HG03097 (cell line): ENCODE measurements around the gene FEM1A.
A peak's percentile ranks its signal among the peaks of the same experiment; 100 is the strongest.
"Not testable (repeated sequence)": the region's sequence is repeated elsewhere in the genome, so short reads cannot be mapped to it uniquely, and the experiment has no call there.

Experiments
- ATAC-seq: cut with Tn5 transposase; IDR thresholded peaks from one replicate; pipeline ENCODE4 v1.9.1; 2021; ENCODE audit not compliant: unreplicated experiment, low FRiP score

FEM1A gene

DNA sequence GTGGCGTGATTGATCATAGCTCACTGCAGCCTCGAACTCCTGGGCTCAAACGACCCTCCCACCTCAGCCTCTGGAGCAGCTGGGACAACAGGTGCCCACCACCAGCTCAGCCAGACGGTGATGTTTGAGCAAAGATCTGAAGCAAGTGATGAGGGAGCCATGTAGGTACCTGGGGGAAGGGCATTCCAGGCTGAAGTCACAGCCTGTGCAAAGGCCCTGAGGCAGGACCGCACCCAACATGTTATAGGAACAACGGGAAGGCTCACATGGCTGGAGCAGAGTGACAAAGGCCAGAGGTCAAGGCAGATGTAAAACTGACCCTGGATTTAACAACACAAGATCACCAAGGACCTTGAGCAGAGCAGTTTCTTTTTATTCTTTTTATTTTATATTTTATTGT, 14.8 kb downstream of the FEM1A start:
- no peak for ATAC-seq

DNA sequence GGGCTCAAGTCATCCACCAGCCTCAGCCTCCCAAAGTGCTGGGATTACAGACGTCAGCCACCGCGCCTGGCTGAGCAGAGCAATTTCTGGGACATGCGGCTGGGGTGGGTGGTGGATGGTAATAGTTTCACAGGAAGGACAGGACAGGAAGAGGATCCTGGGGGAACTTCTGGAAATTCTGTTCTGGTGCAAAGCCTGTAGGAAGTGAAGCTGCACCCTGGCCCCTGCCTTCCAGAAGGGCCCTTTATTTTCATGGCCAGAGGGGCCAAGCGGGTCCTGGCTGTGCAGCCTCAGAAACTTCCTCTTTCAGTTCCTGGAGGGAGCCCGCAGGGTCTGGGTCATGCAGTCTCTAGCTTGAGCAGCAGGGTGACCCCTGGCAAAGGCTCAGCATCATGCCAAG, 15.7 kb downstream of the FEM1A start:
- ATAC-seq = no peak

DNA sequence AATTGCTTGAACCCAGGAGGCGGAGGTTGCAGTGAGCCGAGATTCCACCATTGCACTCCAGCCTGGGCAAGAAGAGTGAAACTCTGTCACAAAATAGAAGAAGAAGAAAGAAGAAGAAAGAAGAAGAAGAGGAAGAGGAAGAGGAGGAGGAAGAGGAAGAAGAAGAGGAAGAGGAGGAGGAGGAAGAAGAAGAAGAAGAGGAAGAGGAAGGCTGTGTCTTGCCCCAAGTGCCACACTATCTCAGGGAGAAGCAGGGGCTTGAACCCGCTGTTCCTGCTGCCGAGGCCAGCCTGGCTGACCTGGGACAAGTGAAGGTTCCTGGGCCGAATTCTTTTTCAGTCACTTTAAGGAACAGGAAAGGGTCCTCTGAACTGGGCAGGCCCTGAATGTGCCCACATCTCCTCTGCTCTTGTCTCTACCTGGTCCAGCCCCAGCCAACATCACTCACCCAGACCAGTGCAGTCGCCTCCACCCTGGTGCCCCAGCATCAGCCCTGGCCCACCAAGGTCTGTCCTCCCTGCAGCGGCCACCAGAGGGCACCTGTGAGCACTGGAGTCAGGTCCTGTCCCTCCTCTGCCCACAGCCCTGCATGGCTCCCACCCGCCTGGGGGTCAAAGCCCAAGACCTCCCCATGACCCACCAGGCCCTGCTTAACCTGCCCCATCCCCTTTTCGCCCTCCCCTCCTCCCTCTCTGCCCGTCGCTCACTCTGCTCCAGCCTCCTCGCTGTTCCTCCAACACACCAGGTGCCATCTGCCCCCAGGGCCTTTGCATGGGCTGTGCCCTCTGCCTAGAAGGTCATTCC, 20.0 kb downstream of the FEM1A start:
- no peak for ATAC-seq

DNA sequence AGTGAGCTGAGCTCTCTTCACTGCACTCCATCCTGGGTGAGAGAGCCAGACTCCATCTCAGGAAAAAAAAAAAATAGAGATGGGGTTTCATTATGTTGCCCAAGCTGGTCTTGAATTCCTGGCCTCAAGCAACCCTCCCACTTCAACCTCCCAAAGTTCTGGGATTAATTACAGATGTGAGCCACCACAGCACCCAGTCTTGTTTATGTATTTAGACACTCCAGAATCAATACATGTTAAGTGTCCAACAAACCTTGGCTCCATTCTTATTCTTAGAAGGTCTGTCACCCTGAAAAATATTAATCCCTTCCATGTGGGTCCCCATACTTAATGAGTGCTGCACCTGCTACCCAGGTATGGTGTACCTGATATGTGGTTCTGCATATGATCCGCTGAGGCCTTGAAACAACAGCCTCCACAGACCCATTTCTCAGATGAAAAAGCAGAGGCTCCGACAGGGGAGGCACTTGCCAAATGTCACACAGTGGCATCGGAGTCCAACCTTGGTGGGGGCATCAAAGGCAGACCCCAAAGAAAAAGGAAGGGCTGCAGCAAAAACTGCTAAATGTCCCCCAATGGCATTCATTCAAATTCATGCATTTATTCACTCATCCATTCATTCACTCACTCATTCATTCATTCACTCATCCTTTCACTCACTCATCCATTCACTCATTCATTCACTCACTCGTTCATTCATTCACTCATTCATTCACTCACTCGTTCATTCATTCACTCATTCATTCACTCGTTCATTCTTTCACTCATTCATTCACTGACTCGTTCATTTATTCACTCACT, 23.3 kb downstream of the FEM1A start:
- ATAC-seq = no peak

DNA sequence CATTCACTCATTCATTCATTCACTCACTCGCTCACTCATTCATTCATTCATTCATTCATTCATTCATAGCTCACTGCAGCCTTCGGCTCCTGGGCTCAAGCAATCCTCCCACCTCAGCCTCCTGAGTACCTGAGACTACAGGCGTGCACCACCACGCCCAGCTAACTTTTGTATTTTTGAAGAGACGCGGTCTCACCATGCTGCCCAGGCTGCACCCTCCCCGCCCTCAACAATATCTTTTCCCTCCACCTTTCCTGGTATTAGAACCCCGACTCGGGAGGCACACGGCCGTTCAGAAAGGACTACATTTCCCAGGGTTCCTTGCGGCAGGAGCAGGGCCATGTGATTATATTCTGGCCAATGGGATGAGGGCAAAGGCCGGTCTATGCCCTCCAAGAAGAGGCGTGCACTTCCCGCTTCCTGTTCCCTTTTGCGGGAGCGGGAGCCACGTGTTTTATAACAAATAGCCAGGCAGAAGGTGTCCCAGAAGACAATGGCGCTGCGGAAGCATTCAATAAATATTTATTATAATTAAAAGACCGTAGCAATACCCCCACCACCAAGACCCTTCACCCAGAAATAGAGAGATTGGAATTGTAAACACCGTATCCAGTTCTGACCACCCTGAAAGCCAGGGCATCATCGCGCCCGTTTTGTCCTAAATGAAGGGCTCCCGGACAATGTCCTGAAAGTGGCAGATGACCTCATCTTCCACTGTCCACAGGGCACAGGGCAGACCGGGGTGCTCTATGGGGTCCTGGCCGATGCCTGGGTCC, 24.1 kb downstream of the FEM1A start:
- no peak for ATAC-seq

DNA sequence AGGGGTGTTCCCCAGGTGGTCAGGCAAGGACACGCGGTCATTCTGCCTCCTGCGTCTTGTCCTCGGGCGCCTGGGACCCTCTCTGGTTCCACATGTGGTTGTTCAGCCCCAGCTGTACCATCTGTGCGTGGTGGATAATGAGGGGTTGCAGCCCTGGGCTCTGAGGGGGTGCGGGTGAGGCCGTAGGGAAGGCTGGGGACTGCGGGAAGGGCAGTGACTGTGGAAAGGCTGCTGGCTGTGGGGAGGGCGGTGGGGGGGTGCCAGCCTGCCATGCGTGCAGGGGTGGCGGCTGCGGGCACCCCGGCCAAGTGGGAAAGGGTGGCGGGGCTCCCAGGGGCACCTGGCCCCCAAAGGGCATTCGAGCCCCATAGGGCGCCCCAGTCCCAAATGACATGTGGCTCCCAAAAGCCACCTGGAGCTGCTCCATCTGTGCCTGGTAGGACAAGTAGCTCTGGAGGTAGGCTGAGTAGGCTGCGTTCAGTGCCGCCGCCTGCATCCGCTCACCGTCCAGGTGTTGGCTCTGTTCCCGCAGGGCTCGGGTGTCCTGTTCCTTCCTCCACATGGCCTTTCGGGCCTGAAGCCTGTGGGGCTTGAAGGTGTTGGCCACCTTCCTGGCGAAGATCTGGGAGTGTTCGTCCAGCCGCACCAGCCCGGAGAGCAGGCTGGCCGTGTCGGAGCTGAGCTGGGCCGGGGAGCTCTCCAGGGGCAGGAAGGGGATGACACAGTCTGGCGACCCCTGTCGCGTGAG, 24.8 kb downstream of the FEM1A start:
- no peak for ATAC-seq

DNA sequence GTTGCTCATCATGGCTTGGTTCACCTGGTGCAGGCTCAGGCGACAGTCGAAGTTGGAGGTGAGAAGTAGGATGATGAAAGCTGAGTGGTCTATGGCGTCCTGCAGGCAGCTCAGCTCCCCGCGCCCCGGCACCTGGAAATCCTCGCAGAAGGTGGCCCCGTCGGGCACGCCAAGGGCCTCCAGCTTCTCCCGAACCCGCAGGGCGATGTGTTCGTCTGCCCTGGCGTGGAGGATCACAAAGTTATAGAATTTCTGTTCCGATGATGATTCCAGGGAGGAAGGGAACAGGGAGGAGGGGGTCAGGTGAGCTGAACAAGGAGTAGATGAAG, 25.4 kb downstream of the FEM1A start:
- ATAC-seq = no peak

DNA sequence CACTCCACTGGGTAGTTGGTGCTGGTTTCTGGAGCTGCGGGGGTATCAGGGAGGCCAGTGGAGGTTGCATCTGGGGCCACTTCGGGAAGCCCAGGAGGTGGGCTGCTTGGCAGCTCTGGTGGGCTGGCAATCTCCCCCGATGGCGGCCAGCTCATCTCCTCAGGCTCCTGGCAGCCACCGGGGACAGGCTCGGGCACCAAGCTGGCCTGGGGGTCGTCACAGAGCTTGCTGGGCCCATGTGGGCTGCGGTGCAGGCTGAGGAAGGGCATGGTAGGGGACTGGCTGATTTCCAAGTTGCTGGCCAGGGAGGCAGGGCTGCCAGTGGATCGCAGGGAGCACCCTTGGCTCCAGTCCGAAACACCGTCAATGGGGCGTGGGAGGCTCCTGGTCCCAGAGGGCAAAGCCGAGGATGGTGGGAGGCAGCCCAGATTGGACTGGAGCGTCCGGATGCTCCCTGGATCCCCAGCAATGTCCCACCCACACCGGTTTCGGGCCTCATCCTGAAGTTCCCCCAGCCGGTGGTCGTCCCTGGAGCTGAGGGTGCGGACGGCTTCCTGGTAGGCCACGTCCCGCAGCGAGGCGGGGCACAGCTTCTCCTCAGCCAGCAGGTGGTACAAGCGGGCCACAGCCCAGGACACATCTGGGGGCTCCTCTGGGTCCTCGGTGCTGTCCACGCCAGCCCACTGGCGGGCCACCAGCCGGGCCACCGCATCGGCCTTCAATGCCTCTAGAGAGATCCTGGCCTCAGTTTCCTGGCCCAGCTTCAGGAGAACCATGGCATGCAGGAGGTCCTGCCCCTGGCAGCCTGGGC, 26.1 kb downstream of the FEM1A start:
- no peak for ATAC-seq

DNA sequence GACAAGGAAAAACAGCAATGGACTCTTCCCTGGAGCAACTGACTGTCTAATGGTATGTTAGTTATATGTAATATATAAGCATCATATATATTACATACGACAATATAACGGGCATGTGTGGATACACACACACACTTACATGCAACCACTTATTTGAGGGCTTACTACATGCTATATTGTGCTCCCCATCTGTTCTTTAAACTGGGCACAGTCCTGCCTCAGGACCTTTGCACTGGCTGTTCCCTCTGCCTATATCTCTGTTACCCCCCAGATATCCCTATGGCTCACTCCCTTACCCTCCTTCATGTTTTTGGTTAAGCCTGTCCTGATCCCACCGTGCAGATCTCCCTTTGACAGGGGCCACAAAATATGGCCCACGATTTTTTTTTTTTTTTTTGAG, 29.7 kb downstream of the FEM1A start:
- no peak for ATAC-seq

DNA sequence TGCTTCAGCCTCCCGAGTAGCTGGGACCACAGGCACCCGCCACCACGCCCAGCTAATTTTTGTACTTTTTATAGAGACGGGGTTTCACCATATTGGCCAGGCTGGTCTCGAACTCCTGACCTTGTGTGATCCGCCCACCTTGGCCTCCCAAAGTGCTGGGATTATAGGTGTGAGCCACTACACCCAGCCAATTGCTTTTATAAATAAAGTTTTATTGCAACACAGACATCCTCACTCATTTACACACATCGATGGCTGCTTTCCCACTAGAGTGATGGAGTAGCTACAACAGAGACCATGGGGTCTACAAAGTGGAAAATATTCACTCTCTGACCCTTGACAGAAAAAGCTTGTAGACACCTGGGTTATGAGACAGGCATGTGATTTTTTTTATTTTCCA, 30.8 kb downstream of the FEM1A start:
- not testable (repeated sequence) for ATAC-seq

DNA sequence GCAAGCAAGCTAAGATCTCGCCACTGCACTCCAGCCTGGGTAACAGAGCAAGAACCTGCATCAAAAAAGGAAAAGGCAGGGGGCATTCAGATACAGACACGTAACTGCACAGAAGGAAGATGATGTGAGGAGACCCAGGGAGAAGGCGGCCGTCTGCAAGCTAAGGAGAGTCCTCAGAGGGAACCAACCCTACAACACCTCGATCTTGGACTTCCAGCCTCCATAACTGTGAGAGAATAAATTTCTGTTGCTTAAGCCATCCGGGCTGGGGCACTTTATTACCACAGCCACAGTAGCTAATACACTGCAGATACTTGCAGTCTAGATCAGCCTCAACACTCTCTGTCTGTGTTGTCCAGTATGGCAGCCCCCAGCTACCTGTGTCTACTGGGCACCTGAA, 32.0 kb downstream of the FEM1A start:
- ATAC-seq = no peak

DNA sequence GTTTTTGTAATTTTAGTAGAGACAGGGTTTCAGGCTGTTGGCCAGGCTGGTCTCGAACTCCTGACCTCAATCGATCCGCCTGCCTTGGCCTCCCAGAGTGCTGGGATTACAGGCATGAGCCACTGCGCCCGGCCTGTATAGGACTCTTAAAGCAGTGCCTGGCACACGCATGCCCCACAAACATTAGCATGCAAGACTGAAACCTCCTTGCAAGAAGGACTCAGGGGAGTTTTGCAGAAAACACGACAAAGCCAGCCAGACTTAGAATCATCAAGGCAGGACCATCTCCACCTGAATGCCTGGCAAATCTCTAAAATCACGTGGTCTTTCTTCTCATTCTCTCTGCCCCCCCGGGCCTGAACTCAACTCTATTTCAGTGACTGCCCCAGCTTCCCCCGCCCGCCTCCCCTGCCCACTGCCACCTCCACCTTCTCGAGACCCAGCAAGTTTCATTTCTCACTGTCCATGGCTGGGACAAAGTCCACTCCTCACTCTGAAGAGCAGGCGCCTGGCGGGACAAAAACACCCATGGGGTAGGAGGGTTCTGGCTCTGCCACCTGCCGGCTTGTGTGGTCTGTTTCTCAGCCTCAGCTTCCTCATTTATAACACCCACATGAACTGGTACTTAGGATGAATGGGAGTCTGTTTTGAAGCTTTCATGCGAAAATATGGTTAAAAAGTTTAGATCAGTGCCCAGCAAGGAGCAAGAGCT, 37.6 kb downstream of the FEM1A start:
- no peak for ATAC-seq

DNA sequence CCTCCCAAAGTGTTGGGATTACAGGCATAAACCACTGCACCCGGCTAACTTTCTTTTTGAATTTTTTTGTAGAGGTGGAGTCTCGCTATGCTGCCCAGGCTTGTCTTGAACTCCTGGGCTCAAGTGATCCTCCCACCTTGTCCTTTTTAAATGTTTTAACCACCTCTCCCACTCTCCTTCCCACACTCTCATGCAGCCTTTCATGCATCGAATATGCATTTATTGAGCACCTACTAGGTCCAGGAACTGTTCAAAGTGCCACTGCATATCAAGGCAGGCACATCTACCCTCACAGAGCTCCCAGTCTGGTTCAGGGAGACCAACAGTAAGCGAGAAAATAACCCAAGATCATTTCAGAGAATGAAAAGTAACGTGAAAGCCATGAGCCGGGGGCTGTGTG, 38.8 kb downstream of the FEM1A start:
- ATAC-seq = no peak

DNA sequence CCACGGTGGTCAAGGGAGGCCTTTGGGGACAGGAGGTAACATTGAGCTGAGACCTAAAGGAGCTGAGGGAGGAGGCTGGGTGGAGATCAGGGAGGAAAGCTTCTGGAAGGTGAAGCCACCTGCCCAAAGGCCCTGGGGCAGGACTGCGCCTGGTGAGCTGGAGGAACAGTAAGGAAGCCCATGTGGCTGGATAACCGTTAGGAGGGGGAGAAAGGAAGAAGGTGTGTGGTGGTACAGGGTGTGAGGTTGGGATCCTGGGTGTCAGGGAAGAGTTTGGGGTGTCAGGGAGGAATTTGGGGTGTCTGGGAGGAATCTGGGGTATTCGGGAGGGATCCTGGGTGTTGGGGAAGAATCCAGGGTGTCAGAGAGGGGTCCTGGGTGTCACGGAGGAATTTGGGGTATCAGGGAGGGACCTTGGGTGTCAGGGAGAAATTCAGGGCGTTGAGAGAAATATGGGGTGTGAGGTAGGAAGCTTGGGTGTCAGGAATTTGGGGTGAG, 39.3 kb downstream of the FEM1A start:
- ATAC-seq = no peak

DNA sequence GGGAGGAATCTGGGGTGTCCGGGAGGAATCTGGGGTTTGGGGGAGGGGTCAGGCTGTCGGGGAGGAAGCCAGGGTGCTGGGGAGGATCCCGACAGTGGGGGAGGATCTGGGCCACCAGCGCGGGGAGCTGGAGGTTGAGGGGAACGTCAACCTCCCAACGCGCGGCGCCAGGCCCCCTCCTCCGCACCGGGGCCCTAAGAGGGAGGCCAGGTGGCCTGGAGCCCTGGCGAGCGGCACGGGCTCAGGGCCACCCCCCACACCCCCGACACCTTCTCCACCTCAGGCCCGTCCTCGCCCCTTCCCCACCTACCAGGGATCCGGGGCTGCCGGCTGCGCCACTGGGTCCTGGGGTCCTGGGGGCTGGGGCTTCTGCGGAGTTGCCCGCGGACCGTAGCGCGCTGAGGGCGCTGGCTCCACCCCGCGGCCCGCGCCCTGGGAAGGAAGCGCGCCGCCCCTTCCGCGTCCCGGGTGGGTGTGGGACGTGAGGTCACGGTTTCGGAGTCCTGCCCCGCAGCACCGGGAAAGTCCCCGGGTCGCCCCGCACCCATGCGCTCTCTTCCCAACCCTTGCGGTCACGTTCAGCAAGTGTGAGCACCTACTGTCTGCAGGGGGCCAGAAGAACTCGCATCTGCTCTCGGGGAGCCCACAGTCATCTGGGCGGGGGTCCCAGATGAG, 39.9 kb downstream of the FEM1A start, which contains the start of gene TICAM1:
Gene TICAM1 (minus strand): TSS at position 409 of the 675 bp plus-strand sequence. CDS start 13,335 bp downstream, outside the sequence.
- ATAC-seq = peak; percentile 51

DNA sequence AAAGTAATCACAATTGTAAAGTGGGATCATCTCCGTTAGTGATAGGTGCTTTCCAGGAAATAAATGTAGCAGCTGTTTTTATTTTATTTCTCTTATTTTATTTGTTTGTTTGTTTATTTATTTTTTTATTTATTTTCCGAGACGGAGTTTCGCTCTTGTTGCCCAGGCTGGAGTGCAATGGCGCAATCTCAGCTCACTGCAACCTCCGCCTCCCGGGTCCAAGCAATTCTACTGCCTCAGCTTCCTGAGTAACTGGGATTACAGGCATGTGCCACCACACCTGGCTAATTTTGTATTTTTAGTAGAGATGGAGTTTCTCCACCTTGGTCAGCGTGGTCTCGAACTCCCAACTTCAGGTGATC, 40.4 kb downstream of the FEM1A start:
- not testable (repeated sequence) for ATAC-seq

DNA sequence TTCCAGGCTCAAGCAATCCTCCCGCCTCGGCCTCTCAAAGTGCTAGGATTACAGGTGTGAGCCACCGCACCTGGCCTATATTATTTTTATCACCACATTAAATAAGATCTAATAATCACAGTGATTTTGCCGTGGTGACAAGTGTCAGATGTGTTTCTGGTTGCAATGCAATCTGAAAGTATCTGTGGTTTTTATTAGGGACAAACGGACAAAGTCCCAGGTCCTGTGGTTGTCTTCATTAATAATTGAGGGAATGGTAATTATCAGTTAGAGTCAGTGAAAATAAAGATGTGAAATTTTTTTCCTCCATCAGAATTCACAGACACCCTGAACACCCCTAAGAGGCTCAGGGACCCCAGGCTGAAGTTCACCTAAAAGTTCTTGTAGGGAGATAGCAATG, 41.2 kb downstream of the FEM1A start:
- ATAC-seq = no peak

DNA sequence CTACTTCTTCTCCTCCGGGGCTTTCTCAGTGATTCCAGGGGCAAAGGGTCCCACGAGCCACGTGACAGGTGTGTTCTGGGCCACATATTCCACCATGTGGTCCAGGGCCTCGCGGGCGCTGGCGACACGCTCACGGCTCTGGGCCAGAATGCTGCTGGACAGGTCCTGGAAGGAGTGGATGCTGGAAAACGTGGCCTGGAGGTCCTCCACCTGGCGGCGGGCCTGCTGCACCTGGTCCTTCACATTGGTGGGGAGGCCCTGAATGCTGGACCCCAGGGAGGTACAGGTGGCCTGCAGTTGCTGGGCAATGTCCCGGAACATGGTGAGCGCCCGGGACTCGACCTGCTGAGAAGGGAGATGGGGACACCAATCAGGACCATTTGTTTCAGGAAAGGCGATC, 47.7 kb downstream of the FEM1A start:
- ATAC-seq = no peak

DNA sequence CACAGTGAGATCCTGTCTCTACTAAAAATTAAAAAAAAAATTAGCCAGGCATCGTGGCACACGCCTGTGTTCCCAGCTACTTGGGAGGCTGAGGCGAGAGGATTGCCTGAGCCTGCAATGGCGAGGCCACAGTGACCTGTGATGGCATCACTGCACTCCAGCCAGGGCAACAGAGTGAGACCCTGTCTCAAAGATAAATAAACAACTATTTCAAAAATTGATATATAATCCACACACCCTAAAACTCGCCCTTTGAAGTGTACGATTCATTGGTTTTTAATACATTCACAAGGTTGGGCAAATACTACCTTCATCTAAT, 52.1 kb downstream of the FEM1A start:
- no peak for ATAC-seq
